ENCODE measurements around the gene SRP9.
"Not testable (repeated sequence)": the region's sequence is repeated elsewhere in the genome, so short reads cannot be mapped to it uniquely, and the experiment has no call there.

Gene SRP9

DNA sequence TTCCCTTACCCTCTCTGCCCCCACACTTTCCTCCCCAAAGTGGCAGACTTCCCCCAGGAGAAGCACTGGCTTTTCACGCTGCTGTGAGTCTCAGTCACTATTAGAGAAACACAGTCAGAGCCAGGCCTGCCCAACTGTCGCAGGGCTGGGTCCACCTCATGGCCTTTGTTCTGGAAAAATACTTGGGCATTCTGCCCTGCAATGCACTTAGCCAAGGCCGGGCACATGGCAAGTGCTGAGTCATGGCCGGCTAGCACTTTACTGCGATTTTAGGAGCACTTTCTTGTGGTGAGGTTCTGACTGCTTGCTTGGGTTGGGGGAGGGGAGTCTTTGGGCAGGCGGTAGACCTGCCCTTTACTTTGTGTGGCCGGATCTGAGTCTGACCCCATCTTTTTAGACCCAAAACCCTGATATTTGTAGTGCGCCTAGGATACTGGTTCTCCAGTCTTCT lies 40.0 kb downstream of the SRP9 start:
- no peak for DNase-seq

DNA sequence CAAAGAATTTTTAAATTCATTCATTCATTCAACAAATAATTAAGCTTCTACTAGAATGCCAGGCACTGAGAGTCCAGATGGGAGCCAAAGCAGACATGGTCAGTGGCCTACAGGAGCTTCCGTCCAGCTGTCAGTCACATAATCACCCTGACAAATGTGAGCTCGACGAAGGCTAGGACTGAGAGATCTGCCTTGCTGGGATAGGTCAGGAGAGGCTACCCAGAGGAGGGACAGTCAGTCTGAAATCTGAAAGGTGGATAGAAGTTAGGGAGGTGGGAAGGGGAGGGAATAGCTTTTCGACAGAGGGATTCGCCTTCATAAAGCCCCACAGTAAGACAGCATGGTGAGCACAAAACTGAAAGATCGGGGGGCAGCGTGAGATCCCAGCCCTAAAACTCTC lies 40.6 kb downstream of the SRP9 start:
- DNase-seq = no peak

DNA sequence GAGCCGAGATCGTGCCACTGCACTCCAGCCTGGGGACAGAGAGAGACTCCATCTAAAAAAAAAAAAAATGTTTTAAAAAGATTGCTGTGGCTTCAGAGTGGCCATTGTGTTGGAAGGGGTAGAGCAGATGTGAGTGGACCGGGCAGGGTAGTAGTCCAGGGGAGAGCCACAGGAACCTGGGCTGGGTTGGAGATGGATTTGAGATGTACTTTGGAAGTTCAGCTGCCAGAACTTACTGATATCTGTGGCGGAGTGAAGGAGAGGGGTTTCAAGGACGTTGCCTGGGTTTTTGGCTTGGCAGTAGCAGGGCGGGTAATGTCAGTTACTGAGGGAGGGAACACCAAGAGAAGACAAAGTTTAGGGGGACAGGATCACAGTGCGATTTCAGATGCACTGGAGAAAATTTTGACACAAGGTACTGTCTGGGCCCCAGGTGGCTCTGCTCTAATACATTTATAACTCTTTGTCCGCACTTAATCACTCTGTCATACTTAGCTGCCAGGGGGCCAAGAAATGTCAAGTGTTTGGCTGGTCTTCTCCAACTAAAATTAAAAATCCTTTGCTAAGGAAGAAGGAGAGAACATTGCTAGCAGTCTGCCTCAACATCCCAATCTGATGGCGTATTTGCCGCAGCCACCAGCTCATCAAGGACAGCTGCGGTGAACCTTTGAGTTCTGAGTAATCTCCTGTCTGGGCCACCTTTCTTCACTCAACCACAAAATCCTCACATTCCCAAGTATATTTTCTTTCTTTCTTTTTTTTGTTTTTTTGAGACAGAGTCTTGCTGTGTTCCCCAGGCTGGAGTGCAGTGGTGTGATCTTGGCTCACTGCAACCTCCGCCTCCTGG lies 41.9 kb downstream of the SRP9 start:
- DNase-seq = no peak

DNA sequence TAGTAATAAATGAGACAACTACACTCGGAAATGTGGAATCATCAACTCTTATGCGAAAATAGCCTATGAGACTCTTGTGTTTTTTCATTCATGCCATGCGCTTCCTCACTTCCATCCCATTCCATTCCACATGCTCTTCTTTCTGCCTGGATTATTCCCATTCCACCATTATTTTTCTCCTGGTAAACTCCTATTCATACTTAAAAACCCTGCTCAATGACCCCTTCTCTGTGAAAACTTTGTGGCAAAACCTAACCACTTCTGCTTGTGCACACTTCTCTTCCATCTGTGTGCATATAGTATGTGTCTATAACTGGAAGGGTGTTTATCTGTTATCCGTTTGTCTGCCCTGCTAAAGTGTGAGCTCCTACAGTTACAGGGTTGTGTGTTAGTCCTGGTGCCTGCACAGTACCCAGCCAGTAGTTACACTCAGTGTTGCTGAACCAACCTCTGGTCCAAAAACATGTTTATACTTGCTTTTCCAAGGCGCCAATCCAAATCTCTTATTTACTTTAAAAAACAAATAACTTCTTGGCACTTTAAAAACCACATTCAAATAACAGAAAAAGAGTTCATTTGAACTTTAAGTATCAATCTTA lies 43.0 kb downstream of the SRP9 start:
- peak; percentile 26 for DNase-seq

DNA sequence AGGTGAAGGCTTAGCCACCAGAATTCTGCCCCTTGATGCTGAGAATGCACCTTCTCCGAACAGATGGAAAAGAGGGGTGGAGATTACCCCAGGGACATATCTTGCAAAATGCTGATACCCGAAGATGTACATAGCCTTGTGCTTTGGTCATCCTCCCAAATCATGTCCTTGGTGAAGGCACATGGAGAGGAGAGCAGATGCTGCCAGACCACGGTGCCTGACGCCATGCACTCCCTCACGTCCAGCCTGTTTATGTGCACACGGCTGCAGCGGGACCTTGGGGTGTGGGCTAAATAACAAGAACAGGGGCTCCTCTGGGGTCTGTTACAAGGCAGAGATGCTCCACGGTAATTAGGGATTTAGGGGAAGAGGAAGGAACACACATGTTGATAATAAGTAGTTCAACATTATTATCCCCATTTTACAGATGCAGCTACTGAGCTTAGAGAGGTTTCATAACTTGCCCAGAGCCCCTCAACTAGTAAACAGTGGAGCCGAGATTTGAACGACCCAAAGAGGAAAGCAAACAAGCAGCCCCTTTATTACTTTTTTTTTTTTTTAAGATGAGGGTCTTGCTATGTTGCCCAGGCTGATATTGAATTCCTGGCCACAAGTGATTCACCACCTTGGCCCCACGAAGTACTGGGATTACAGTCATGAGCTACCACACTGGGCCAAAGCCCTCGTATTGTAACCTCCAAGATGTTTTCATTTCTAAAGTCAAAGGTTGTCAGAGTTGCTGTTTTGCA lies 45.2 kb downstream of the SRP9 start:
- no peak for DNase-seq

DNA sequence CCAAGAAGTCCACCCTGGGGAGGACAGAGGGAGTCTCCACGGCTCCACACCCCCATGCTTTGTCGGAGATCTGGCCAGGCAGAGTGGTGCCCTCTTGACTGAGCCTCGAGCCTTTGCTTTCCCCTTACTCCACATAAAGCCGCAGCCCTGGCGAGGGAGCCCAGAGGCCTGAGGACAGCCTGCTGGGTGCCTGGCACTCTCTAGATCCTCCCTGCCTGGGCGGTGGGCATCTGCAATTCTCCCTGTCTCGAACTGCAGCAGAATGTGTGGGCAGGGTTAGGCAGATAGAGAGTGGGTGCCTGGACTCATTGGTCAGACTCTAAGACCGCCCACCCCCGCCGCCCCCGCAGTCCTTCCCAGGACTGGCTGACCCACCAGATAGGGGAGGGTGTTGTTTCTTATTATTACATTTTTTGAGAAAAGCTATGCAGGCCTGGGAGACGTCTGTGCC lies 46.2 kb downstream of the SRP9 start:
- no peak for DNase-seq

DNA sequence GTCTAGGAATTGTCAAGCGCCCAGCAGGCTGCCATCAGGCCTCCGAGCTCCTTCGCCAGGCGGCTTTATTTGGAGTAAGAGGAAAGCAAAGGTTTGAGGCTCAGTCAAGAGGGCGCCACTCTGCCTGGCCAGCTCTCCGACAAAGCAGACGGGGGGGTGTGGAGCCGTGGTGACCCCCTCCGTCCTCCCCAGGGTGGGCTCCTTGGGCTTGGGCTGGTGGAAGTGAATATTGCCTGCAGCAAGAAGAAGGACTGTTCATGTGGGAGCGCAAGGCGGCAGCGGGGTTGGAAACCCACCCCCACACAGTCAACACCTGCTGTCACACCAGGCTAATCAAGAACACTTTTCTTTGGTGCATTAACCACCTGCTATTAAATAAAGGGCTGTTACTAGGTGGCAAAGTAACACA lies 46.9 kb downstream of the SRP9 start:
- peak; percentile 45 for DNase-seq

DNA sequence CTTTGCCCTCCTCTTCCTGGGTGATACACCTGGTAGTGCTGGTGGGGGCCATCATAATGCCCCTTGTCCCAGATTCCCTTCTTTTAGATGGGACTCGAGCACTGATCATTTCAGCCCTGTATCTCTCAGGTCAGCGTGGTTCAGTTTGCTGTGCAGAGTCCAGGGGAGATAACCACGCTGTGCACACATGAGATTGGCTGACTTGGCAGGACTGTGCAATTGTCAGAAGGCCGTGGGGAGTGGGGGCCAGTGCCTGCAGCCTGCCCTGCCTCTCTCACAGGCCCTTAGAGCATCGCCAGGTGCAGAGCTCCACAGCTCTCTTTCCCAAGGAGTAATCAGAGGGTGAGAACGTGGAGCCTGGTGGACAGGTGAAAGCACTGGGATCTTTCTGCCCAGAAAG lies 47.5 kb downstream of the SRP9 start:
- DNase-seq = no peak

DNA sequence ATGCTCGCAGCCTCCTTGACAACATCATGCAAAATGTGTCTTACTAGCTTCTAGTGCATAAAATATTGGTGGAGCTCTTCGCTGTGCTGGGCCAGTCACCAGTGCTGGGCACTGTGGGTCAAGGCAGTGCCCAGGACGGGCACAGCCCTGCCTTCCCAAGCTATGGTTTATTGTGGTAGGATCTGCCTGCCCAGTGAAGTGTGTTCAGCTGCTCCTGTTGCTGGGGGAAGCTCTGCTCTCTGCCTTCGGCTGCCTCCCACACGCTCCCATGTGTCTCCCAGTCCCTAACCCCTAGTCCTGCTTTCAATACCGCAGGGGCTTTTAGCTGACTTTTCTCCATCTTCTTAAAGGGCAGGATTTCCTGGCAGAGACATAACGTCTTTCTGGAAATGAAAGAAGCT lies 48.0 kb downstream of the SRP9 start:
- DNase-seq = no peak

DNA sequence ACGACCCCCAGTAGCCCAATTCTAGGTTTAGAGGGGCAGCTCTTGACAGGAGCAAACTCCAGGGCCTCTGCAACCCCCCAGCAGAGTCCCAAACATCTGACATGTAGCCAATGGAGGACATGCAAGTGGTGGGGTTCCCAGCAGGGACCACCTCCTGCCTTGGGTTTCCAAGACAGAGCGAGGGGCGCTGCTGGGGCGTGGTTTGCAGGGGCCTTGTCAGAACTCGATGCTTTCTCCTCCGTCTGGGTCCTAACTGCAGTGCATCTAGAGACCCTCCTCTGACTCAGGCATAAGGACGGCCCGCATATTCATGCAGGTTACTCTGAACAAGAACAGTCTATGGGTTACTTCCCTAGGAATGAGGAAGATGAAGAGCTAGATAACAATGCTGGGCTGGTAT lies 49.5 kb downstream of the SRP9 start:
- no peak for DNase-seq

DNA sequence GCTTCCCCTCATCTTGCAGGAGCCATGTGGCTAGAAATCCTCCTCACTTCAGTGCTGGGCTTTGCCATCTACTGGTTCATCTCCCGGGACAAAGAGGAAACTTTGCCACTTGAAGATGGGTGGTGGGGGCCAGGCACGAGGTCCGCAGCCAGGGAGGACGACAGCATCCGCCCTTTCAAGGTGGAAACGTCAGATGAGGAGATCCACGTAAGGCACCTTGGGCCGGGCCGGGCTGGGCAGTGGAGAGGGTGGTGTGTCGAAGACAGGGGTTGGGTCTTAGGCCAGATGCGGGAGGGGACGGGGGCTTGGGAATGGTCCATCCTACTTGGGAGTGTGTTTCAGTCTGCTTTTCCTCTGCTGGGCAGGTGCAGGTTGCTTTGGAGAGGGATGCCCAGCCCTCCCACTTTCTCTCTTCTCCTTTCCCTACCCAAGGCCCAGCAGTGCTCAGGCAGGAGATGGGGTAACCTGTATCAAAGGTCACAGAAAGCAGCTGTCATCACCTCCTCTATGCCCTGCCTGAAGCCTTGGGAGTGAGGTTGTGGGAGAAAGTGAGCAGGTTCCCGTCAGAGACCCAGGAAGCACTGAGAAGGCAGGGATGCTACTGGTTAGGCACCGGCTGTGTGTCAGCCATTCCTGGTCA lies 51.2 kb downstream of the SRP9 start:
- no peak for DNase-seq

DNA sequence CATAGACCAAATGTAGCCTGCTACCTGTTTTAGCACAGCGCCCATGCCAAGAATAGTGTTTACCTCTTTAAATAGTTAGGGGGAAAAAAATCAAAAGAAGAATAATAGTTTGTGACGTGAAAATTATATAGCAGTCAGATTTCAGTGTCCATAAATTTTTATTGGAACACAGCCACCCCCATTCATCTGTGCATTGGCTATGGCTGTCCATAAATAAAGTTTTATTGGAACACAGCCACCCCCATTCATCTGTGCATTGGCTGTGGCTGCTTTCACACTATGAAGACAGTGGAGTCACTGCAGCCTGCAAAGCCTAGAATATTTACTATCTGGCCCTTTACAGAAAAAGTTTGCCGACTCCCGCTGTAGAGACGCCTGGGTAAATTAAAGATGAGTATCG lies 53.2 kb downstream of the SRP9 start:
- no peak for DNase-seq

DNA sequence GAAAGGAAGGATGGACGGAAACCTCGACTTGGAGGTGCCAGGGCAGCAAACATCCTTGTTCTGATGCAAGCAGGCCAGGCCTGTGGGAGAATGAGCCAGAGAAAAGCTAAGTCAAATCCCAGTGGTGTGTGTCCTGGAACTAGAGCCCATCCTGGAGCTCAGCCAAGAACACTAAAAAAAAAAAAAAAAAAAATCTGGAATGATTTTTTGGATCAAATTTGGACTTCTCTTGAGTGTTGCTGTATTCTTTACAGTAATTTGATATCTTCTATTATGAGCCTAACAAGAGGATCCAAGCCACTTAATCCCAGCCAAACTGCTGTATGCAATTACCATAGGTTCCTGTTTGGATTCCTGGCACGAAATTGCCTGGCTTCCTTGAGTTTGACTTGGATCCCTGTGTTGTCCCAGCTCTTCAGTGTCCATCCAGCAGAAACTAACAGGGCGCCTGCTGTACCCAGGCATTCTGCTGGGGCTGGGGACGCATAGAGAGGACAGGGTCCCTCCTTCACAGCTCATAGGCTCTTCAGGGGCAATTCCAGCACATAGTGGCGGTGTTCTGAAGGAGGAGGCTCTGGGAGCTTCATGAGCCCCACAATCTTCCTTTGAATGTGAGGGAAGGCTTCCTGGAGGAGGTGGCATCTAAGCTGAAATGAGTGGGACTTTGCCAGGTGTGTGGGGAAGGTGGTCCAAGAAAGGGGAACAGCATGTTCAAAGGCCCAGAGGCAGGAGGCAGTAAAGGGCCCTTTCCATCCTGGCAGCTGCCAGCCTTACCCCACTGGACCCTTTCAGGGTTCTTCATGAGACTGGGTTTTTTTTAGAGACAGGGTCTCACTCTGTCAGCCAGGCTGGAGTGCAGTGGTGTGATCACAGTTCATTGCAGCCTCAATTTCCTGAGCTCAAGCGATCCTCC lies 57.0 kb downstream of the SRP9 start:
- peak; percentile 70 for DNase-seq

DNA sequence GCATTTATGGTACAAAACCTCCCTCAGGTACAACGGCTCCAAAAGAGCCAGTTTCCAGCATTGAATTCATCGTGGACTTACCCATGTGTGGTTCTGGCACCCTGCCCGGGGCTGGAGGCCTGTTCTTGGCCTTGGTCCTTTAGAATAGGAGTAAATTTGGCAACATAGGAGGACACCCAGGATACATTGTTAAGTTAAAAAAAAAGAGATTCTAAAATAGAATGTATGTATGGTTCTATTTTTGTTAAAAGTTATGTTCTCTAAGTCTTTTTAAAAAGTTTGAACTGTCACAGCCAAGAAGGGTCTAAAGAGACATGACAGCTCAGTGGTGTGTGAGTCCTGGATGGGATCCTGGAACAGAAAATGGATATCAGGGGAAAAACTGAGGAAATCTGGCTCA lies 58.2 kb downstream of the SRP9 start:
- no peak for DNase-seq

DNA sequence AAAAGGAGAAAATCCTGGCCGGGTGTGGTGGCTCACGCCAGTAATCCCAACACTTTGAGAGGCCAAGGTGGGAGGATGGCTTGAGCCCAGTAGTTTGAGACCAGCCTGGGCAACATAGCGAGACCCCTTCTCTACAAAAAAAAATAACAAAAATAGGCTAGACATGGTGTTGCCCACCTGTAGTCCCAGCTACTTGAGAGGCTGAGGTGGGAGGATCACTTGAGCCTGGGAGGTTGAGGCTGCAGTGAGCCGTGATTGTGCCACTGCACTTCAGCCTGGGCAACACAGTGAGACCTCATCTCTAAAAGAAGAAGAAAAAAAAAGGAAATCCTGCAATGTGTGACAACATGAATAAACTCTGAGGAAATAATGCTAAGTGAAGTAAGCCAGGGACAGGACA lies 58.7 kb downstream of the SRP9 start:
- DNase-seq = not testable (repeated sequence)

DNA sequence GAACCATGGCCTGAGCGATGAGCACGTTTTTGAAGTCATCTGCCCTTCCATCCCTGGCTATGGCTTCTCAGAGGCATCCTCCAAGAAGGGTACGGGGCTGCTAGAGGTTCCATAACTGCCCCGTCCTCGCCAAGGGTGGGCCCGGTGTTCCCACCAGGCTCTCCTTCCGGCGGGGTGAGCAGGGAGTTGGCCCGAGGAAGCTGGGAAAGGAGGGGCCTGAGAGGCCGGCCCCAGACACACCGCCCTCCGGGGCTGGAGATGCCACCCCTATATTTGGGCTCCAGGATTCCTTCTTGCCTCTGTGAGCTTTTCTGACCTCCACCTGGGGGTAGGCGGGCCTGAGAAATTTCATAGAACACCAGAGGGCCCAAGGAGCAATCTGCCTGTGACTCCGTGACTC lies 61.2 kb downstream of the SRP9 start:
- DNase-seq = no peak

All from NCI-H2029 treated with DMSO at 0.1 percent for 48 hours (cell line).